IPS-NIHi7 (cell line): ENCODE measurements around the gene SYNJ1.
"Not testable (repeated sequence)": the region's sequence is repeated elsewhere in the genome, so short reads cannot be mapped to it uniquely, and the experiment has no call there.

ENCODE experiments used
- DNase-seq: peaks from one replicate; pipeline ENCODE4 v3.0.0; 2012; ENCODE audit warnings: mixed read lengths; ENCODE audit errors: extremely low spot score

The SYNJ1 gene

GRCh38 chr21:32690085-32690484, 37.7 kb downstream of the SYNJ1 start:
- DNase-seq = no peak

GRCh38 chr21:32687643-32688345, 40.0 kb downstream of the SYNJ1 start:
- peak; percentile 17 for DNase-seq

GRCh38 chr21:32682696-32683474, 44.9 kb downstream of the SYNJ1 start:
- DNase-seq = no peak

GRCh38 chr21:32674731-32675130, 53.1 kb downstream of the SYNJ1 start:
- no peak for DNase-seq

- no peak for DNase-seq
These were observed 53.8 kb downstream of the SYNJ1 start for GRCh38 chr21:32674038-32674437.

GRCh38 chr21:32666258-32666657, 61.6 kb downstream of the SYNJ1 start:
- no peak for DNase-seq

- not testable (repeated sequence) for DNase-seq
These were observed 63.7 kb downstream of the SYNJ1 start for GRCh38 chr21:32664095-32664494.

- DNase-seq = not testable (repeated sequence)
These were observed 65.8 kb downstream of the SYNJ1 start for GRCh38 chr21:32661981-32662380.

GRCh38 chr21:32661026-32661782, 66.6 kb downstream of the SYNJ1 start:
- not testable (repeated sequence) for DNase-seq

- DNase-seq = no peak
These were observed 69.3 kb downstream of the SYNJ1 start for GRCh38 chr21:32658524-32658923.

GRCh38 chr21:32653326-32653901, 74.4 kb downstream of the SYNJ1 start:
- DNase-seq = peak; percentile 74

GRCh38 chr21:32648165-32648564, 79.6 kb downstream of the SYNJ1 start:
- no peak for DNase-seq

GRCh38 chr21:32645261-32646182, 82.3 kb downstream of the SYNJ1 start:
- DNase-seq = peak; percentile 87

GRCh38 chr21:32641710-32642698, 85.8 kb downstream of the SYNJ1 start:
- no peak for DNase-seq

- no peak for DNase-seq
These were observed 101.1 kb downstream of the SYNJ1 start for GRCh38 chr21:32626621-32627196.

GRCh38 chr21:32618218-32618617, 109.6 kb downstream of the SYNJ1 start:
- DNase-seq = not testable (repeated sequence)

- DNase-seq = no peak
These were observed 114.3 kb downstream of the SYNJ1 start for GRCh38 chr21:32613436-32614043.

- no peak for DNase-seq
These were observed 114.8 kb downstream of the SYNJ1 start for GRCh38 chr21:32612999-32613337.
